ENCODE data around the gene NFS1. TPM values are rescaled to one million over a fixed set of nuclear protein-coding genes. Genes with fewer than 3 reads are reported as not detected.
A peak's percentile ranks its signal among the peaks of the same experiment; 100 is the strongest.

Gene NFS1
- total and polyA plus RNA-seq, 5 experiments from 2014 or later, result 8.6 to 25.5 (median 16.6) TPM

DNA sequence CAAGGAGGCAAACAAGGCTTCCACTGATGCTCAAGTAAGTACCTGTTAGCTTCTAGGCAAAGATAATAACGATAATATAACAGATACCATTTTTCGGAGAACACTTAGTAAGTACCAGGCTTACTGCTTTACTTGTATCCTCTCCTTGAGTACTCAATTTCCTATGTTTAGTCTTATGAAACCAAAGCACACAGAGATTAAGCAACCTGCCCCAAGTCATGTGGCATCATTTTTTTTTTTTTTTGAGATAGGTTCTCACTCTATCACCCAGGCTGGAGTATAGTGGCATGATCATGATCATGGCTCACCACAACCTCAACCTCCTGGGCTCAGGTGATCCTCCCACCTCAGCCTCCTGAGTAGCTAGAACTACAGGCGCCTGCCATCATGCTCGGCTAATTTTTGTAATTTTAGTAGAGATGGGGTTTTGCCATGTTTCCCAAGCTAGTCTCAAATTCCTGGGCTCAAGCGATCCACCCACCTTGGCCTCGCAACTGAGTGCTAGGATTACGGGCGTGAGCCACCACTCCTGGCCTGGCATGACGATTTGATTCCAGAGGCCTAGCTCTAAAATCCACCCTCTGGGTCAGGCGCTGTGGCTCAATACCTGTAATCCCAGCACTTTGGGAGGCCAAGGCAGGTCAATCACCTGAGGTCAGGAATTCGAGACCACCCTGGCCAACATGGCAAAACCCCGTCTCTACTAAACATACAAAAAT is 69.6 kb downstream of the NFS1 start:
- POLR2A ChIA-PET, result interaction anchor here (1.1 kb wide), 1 partner anchor 70 kb away, joined by 3 read pairs; the partner anchor contains the start of genes NFS1 and ROMO1
- no peak for ATAC-seq
- Mint-ChIP-seq H3K27me3 (no peaks in the 10 kb centered on the region), H3K4me3 (no peak overlapping the region), H3K9me3 (no peaks in the 10 kb centered on the region), H3K27ac (peak overlapping the region in 4 of 10 donors; percentile 14 to 55 (median 46)), H3K4me1 (peaks cover 2 to 11% (median 8%) of the 10 kb centered on the region in 4 donors), H3K36me3 (peaks cover 4 to 78% (median 27%) of the 10 kb centered on the region in 3 donors)
- DNase-seq, result no peak

DNA sequence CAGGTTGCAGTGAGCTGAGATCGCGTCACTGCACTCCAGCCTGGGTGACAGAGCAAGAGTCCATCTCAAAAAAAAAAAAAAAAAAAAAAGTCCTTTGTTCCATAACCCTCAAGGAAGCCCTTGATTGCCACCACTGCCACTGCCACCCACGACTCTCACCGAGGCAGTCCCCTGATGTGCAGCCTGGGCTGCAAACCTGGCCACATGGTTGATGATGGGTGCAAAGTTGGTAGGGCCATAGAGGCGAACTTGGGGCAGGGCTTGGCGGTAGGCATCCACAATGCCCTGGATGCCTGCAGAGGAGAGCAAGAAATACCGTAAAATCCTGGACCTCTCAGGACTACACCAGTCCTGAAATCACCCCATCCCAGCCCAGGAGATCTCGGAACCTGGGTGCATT is 72.0 kb downstream of the NFS1 start:
- POLR2A ChIA-PET, result interaction anchor here (1.1 kb wide), 1 partner anchor 9 kb away, joined by 3 read pairs; no protein-coding TSS in a partner anchor
- Mint-ChIP-seq H3K27ac (no peak overlapping the region), H3K4me1 (peaks cover 0 to 2% (median 0%) of the 10 kb centered on the region in 4 donors), H3K36me3 (peaks cover 4 to 72% (median 27%) of the 10 kb centered on the region in 3 donors), H3K27me3 (no peaks in the 10 kb centered on the region), H3K4me3 (no peak overlapping the region), H3K9me3 (no peaks in the 10 kb centered on the region)
- DNase-seq (peak in 1 of 10 donors; percentile 5), ATAC-seq (no peak)

GRCh38 chr20:35626386-35627001 is 72.7 kb downstream of the NFS1 start:
- H3K4me1 Mint-ChIP-seq, result no peaks in the 10 kb centered on the region
- POLR2A ChIA-PET, result interaction anchor here (1.1 kb wide), 1 partner anchor 8 kb away, joined by 3 read pairs; no protein-coding TSS in a partner anchor
- peaks cover 4 to 65% (median 27%) of the 10 kb centered on the region in 3 donors for H3K36me3 Mint-ChIP-seq
- H3K4me3 Mint-ChIP-seq, result no peak overlapping the region
- H3K9me3 Mint-ChIP-seq, result no peaks in the 10 kb centered on the region
- ATAC-seq (no peak), DNase-seq (peak in 1 of 10 donors; percentile 6)
- H3K27me3 Mint-ChIP-seq, result no peaks in the 10 kb centered on the region
- peak overlapping the region in 3 of 10 donors; percentile 40 to 67 (median 60) for H3K27ac Mint-ChIP-seq

- Mint-ChIP-seq H3K27ac (peak overlapping the region in 8 of 10 donors; percentile 27 to 83 (median 52)), H3K9me3 (no peaks in the 10 kb centered on the region), H3K4me3 (no peak overlapping the region), H3K36me3 (peaks cover 4 to 58% (median 27%) of the 10 kb centered on the region in 3 donors), H3K4me1 (no peaks in the 10 kb centered on the region), H3K27me3 (no peaks in the 10 kb centered on the region)
- POLR2A ChIA-PET, result no interaction called here
- DNase-seq, result peak in 1 of 10 donors; percentile 9
- no peak for ATAC-seq
These were observed 73.4 kb downstream of the NFS1 start for GRCh38 chr20:35625584-35626385.

GRCh38 chr20:35621560-35621946 is 77.6 kb downstream of the NFS1 start:
- ATAC-seq, result no peak
- no peaks in the 10 kb centered on the region for H3K9me3 Mint-ChIP-seq
- H3K36me3 Mint-ChIP-seq, result peaks cover 4 to 18% (median 11%) of the 10 kb centered on the region in 3 donors
- peak overlapping the region in 7 of 10 donors; percentile 19 to 77 (median 37) for H3K27ac Mint-ChIP-seq
- no peaks in the 10 kb centered on the region for H3K27me3 Mint-ChIP-seq
- H3K4me1 Mint-ChIP-seq, result peaks cover 13 to 32% (median 29%) of the 10 kb centered on the region in 4 donors
- DNase-seq, result no peak
- H3K4me3 Mint-ChIP-seq, result no peak overlapping the region
- POLR2A ChIA-PET, result interaction anchor here (2.4 to 8.2 kb wide), 2 partner anchors 20 to 42 kb away, joined by 5 to 101 read pairs; partner anchors contain the start of genes CPNE1 and RBM12

DNA sequence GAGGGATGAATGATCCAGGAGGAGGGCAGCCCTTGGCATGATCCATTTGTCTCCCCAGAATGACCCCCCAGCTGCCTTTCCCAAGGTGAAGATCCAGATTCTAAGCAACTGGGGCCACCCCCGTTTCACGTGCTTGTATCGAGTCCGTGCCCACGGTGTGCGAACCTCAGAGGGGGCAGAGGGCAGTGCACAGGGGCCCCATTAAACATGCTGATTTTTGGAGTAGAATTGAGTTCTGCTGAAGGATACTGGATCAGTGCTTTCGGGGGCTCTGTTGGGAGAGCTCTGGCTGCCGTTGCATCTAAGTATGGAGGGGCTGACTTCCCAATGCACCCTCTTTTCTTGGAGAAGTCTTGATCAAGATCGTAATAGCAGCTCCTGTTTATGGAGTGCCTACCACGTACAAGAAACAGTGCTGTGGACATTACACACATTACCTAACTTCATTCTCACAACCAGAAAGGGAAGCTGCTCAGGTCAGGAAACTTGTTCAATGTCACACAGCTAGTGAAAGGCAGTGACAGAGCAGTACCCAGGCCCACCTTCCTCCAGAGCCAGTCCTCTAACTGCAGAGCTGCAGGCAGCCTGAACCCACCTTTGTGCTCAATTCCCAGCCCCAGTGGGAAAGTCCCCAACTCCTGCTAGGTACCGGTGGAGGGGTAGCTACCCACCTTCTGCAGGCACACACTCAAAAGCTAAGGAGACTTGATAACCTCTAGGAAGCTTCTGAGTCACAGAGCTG is 78.2 kb downstream of the NFS1 start:
- DNase-seq, result no peak
- ATAC-seq, result no peak
- Mint-ChIP-seq H3K27me3 (no peaks in the 10 kb centered on the region), H3K36me3 (peaks cover 4 to 13% (median 6%) of the 10 kb centered on the region in 3 donors), H3K9me3 (no peaks in the 10 kb centered on the region), H3K4me1 (peaks cover 13 to 36% (median 32%) of the 10 kb centered on the region in 4 donors), H3K4me3 (peak overlapping the region in 1 of 10 donors; percentile 24), H3K27ac (peak overlapping the region in 7 of 10 donors; percentile 37 to 77 (median 52))
- POLR2A ChIA-PET, result interaction anchor here (1.7 to 8.2 kb wide), 3 partner anchors 12 to 43 kb away, joined by 3 to 101 read pairs (median 5); partner anchors contain the start of genes CPNE1 and RBM12

DNA sequence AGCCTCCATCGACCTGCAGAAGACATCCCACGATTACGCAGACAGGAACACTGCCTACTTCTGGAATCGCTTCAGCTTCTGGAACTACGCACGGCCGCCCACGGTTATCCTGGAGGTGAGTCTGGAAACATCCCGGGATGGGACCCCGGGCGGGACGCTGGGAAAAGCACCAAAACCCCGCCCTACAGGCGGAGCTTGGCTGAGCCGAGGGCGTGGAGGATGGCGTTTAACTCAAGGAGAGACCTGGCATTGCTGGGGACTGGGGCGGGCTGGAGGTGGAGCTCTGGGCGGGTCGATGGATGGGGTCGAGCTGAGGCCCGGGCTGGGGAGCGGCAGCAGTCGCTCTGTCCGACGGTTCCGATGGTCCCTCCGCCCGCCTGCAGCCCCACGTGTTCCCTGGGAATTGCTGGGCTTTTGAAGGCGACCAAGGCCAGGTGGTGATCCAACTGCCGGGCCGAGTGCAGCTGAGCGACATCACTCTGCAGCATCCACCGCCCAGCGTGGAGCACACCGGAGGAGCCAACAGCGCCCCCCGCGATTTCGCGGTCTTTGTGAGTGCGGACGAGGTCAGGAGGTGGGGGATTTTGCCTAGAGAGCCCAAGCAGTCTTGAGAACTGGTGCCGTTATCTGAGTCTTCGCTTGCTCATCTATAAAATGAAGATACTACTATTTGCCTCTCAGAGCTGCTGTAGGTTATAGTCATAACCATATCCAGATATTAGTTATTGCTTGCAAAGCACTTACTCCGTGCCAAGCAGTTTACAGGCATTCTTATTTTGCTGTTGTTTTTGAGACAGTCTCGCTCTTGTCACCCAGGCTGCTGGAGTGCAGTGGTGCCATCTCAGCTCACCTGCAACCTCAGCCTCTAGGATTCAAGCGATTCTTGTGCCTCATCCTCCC is 79.7 kb downstream of the NFS1 start:
- H3K4me1 Mint-ChIP-seq, result peaks cover 16 to 44% (median 39%) of the 10 kb centered on the region in 4 donors
- H3K9me3 Mint-ChIP-seq, result peaks cover 0 to 3% (median 0%) of the 10 kb centered on the region in 9 donors
- POLR2A ChIA-PET, result interaction anchor here (0.6 to 8.2 kb wide), 14 partner anchors 8 to 334 kb away, joined by 3 to 101 read pairs (median 5); partner anchors contain the start of genes CPNE1, ERGIC3, NFS1 and PHF20
- H3K27ac Mint-ChIP-seq, result peak overlapping the region; percentile 66 to 95 (median 87)
- H3K27me3 Mint-ChIP-seq, result no peaks in the 10 kb centered on the region
- H3K36me3 Mint-ChIP-seq, result peaks cover 0 to 2% (median 0%) of the 10 kb centered on the region in 3 donors
- ATAC-seq (peak; percentile 27 to 33), DNase-seq (peak; percentile 65 to 83 (median 71))
- peak overlapping the region; percentile 87 to 93 (median 89) for H3K4me3 Mint-ChIP-seq

GRCh38 chr20:35618263-35619131 is 80.7 kb downstream of the NFS1 start:
- H3K4me3 Mint-ChIP-seq, result peak overlapping the region; percentile 87 to 95 (median 90)
- peaks cover 0 to 2% (median 0%) of the 10 kb centered on the region in 3 donors for H3K36me3 Mint-ChIP-seq
- H3K9me3 Mint-ChIP-seq, result peaks cover 0 to 3% (median 0%) of the 10 kb centered on the region in 9 donors
- H3K27ac Mint-ChIP-seq, result peak overlapping the region; percentile 31 to 100 (median 84)
- H3K27me3 Mint-ChIP-seq, result no peaks in the 10 kb centered on the region
- H3K4me1 Mint-ChIP-seq, result peaks cover 16 to 45% (median 39%) of the 10 kb centered on the region in 4 donors
- peak in 3 of 10 donors; percentile 19 to 27 (median 25) for DNase-seq
- POLR2A ChIA-PET, result interaction anchor here (1.0 to 8.2 kb wide), 9 partner anchors 8 to 335 kb away, joined by 3 to 101 read pairs (median 6); partner anchors contain the start of genes CPNE1, ERGIC3, NFS1 and PHF20
- ATAC-seq, result no peak
